Measurements from ENCODE around the gene ARHGDIG.

ARHGDIG gene

GRCh38 chr16:314351-314750 is 34.0 kb downstream of the ARHGDIG start:
- TF ChIP-seq, protein P1, sequence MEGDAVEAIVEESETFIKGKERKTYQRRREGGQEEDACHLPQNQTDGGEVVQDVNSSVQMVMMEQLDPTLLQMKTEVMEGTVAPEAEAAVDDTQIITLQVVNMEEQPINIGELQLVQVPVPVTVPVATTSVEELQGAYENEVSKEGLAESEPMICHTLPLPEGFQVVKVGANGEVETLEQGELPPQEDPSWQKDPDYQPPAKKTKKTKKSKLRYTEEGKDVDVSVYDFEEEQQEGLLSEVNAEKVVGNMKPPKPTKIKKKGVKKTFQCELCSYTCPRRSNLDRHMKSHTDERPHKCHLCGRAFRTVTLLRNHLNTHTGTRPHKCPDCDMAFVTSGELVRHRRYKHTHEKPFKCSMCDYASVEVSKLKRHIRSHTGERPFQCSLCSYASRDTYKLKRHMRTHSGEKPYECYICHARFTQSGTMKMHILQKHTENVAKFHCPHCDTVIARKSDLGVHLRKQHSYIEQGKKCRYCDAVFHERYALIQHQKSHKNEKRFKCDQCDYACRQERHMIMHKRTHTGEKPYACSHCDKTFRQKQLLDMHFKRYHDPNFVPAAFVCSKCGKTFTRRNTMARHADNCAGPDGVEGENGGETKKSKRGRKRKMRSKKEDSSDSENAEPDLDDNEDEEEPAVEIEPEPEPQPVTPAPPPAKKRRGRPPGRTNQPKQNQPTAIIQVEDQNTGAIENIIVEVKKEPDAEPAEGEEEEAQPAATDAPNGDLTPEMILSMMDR (IDR thresholded peaks at IDR 0.05; ENCODE audit: borderline replicate concordance, insufficient read depth, low read depth, low read length): no peak
- no peak overlapping the region for H3K4me3 ChIP-seq (ENCODE audit: low read depth, low read length)

GRCh38 chr16:314795-315299 is 34.5 kb downstream of the ARHGDIG start:
- TF ChIP-seq, protein P1 (IDR thresholded peaks at IDR 0.05; ENCODE audit: borderline replicate concordance, insufficient read depth, low read depth, low read length): no peak
- no peak overlapping the region for H3K4me3 ChIP-seq (ENCODE audit: low read depth, low read length)

GRCh38 chr16:316741-317464 is 36.5 kb downstream of the ARHGDIG start:
- no peak overlapping the region for H3K4me3 ChIP-seq (ENCODE audit: low read depth, low read length)
- TF ChIP-seq, protein P1 (IDR thresholded peaks at IDR 0.05; ENCODE audit: borderline replicate concordance, insufficient read depth, low read depth, low read length): no peak

- H3K4me3 ChIP-seq (ENCODE audit: low read depth, low read length): no peak overlapping the region
- TF ChIP-seq, protein P1 (IDR thresholded peaks at IDR 0.05; ENCODE audit: borderline replicate concordance, insufficient read depth, low read depth, low read length): no peak
Observed at GRCh38 chr16:317583-317982, 37.2 kb downstream of the ARHGDIG start.

DNA sequence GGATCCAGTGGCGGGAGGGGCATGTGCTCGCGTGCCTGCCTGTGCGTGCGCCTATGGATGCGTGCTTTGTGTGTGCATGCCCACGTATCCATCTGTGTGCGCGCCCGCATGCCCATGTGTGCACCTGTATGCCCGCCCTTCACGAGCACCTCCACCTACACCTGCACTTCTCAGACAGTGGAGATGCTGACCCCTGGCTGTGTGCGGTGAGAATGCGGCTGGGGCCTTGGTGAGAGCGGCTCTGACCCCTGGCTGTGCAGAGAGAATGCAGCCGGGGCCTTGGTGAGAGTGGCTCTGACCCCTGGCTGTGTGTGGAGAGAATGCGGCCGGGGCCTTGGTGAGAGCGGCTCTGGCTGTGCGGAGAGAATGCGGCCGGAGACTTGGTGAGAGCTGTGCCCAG is 38.2 kb downstream of the ARHGDIG start:
- TF ChIP-seq, protein P1 (IDR thresholded peaks at IDR 0.05; ENCODE audit: borderline replicate concordance, insufficient read depth, low read depth, low read length): peak; percentile 33; the same call in 1 of the 2 replicates

GRCh38 chr16:320206-320605 is 39.8 kb downstream of the ARHGDIG start:
- TF ChIP-seq, protein P1 (IDR thresholded peaks at IDR 0.05; ENCODE audit: borderline replicate concordance, insufficient read depth, low read depth, low read length): no peak
- H3K4me3 ChIP-seq (ENCODE audit: low read depth, low read length): no peak overlapping the region

More for the DNA sequence above, 38.2 kb downstream of the ARHGDIG start:
- H3K4me3 ChIP-seq (ENCODE audit: low read depth, low read length): no peak overlapping the region

DNA sequence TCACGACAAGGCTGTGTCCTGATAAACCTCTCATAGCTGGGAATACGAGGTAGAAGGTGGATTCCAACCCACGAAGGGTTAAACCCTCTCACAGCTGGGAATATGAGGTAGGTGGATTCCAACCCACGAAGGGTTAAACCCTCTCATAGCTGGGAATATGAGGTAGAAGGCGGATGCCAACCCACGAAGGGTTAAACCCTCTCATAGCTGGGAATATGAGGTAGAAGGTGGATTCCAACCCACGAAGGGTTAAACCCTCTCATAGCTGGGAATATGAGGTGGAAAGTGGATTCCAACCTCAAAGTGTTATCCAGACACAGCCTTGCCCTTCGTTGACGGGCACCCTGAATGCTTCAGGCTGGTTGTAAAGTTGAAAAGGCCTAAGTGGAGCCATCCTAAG is 41.1 kb downstream of the ARHGDIG start:
- TF ChIP-seq, protein P1 (IDR thresholded peaks at IDR 0.05; ENCODE audit: borderline replicate concordance, insufficient read depth, low read depth, low read length): no peak
- no peak overlapping the region for H3K4me3 ChIP-seq (ENCODE audit: low read depth, low read length)

Measured in GM12875 (cell line).